GM18520 (cell line): ENCODE results near the gene JAG2.

ENCODE experiments used
- ATAC-seq: cut with Tn5 transposase; IDR thresholded peaks from one replicate; pipeline ENCODE4 v1.9.1; 2021; ENCODE audit not compliant: unreplicated experiment

The JAG2 gene

GRCh38 chr14:105185001-105185400, 16.4 kb upstream of the JAG2 start:
- no peak for ATAC-seq

GRCh38 chr14:105184461-105184860, 15.9 kb upstream of the JAG2 start:
- ATAC-seq: no peak

GRCh38 chr14:105182296-105183020, 13.9 kb upstream of the JAG2 start:
- no peak for ATAC-seq

GRCh38 chr14:105181549-105182295, 13.1 kb upstream of the JAG2 start:
- ATAC-seq: no peak

DNA sequence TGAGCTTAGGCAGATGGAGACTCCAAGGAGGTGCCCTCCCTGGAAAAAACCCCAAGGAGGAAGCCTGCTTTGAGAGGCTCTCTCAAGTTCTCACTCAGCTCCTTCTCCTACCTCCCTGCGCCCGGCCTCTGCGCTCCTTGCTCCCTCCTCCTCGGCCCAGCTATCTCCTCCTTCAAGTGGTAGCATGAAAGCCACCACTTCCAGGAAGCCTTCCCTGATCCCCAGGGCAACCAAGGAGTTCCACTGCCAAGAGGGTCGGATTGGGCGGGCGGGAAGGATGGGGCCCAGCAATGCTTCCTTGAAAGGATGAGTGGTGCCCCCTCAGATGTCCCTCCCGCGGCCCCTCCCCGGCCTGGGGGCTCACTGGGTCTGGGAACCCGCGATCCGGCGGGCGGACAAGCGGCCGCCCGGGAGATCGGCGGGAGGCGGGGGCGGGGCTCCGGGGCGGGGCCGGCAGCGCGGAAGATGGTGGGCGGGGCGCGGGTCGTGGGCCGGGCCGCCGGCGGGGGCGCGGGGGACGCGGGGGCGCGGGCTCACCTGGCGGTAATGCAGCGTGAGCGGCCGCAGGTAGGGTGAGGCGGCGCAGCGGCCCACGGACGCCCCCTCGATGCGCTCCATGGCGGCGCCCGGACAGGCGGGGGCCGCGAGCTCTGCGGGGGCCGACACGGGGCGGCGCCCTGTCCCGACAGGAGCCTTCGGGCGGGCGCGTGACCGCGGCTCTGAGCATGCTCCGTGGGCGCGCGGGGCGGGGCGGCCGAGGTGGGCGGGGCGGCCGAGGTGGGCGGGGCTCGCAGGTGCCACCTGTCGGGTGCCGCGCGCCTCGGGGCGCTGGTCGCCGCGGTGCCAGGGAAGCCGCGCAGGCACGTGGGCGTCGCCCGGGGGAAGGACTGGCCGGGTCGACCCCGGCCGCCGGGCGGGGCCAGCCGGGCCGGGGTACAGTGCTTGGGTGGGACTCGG, 12.3 kb upstream of the JAG2 start, which contains the start of gene NUDT14:
NUDT14 (minus strand) TSS at position 721 of the 957 bp plus-strand sequence; CDS start at position 618, 103 bp downstream.
- peak; percentile 50 for ATAC-seq

DNA sequence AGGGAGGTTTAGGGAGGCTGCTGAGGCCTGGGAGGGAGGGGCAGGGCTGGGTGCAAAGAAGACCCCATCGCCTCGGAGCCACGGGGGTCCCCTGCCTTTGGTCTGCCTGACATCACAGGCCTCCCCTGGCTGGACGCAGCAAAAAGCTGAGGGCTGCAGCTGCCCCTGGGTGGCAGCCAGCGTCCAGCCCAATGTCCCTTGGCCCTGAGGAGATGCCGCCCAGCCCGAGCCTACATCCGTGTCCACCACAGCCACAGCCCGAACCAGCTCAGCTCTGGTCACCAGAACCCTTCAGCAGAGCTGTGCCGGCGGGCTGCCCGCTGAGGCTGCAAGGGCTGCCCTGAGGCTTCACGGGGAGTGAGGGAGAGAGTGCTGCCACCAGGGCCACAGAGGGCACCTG, 10.6 kb upstream of the JAG2 start:
- ATAC-seq: no peak

GRCh38 chr14:105178868-105179140, 10.2 kb upstream of the JAG2 start:
- ATAC-seq: no peak

GRCh38 chr14:105178069-105178867, 9.7 kb upstream of the JAG2 start:
- ATAC-seq: no peak

DNA sequence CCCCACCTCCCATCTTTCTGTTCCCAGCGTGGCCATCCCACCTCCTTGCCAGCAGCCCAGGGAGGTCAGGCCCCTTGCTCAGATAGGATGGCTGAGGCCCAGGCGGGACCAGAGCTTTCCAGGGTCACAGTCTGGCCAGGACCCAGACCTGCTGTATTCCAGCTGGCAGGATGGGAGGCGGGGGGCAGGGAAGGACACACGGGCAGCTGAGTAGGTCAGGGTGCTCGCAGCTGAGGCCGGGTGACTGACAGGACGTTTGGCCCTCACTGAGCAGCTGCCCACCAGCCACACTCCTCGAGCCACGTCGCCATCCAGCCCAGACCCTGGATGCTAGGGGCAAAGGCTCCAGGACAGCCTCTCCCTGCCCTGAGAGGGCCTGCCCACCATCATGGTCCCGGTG, 8.5 kb upstream of the JAG2 start:
- ATAC-seq: no peak

DNA sequence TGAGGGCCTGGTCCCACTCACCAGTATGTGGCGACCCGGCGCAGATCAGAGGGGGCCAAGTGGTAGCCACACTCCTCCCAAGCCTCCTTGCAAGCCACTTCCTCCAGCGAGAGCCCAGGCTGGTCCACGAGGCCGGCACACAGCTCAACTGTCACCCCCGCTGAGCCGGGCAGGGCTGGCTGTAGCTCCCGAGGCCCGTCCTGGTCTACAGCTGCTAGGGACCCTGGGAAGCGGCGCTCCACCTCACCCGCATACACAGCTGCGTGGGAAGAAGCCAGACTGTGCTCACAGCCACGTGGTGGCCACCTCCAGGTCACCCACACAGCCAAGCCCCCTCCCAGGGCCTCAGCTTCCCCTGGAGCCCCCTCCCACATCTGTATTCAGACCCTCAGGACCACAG, 7.9 kb upstream of the JAG2 start:
- no peak for ATAC-seq

DNA sequence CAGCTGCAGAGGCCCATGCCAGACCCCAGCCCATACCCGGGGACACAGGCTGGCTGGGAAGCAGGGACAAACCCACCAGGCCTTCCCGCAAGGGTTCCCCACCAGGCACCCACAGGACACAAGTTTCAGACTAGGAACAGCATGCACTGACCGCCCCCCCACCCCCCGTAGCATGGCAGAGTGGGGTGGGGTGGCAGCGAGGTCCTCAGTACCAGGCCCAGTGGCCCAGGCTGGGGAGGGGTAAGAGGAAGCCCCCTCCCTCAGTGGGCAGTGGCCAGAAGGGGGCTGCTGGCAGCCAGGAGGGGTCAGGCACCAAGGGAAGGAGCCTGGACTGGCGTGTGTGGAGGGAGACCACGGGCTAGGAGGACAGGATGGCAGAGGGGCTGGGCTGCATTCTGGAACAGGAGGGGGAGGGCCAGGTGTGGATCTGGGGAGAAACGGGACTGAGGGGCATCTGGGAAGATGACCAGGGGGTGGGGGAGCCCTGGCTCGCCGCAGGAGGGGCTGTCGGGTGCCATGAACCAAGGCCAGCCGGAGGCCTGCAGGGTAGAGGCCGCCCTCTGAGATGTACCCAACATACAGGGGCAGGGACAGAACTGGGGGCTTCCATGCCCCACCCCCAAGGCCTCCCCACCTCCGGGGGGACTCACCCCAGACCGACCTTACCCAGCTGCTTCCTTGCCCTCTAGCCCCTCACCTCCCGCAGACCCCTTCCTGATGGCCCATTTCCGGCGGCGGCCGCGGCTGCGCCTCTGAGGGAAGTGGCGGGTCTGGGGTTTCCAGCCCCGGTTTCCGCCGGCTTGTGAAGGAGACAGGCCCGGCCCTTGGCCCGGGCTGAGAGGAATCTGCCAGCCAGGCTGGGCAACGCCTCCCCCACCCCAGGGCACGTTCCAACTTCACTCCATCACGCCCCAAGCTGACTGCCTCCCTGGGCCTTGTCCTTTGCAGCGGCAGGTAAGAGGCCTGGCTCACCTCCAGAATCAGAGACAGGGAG, 5.6 kb upstream of the JAG2 start:
- no peak for ATAC-seq

- no peak for ATAC-seq
Measured at GRCh38 chr14:105173145-105173544, 4.6 kb upstream of the JAG2 start.

GRCh38 chr14:105172476-105172875, 3.9 kb upstream of the JAG2 start:
- no peak for ATAC-seq

- ATAC-seq: no peak
Measured at GRCh38 chr14:105171004-105171673, 2.6 kb upstream of the JAG2 start.

GRCh38 chr14:105169776-105170655, 1.4 kb upstream of the JAG2 start:
- ATAC-seq: no peak

GRCh38 chr14:105168979-105169507, 467 bp upstream of the JAG2 start:
- ATAC-seq: no peak

- no peak for ATAC-seq
Measured at GRCh38 chr14:105168093-105168420, 519 bp downstream of the JAG2 start.
